ENCODE data around the gene SSU72. TPM values are rescaled to one million over a fixed set of nuclear protein-coding genes. Genes with fewer than 3 reads are reported as not detected.

Gene SSU72
- total RNA-seq, 1 experiment from 2014 or later = 179 TPM

GRCh38 chr1:1563688-1564087 is 11.0 kb downstream of the SSU72 start:
- Histone ChIP-seq H3K79me2 (ENCODE audit: insufficient read depth, low read length) (peaks cover 32% of the 10 kb centered on the region; the same call in 1 of the 2 replicates), H2AK5ac (ENCODE audit: insufficient read length, low read length) (no peak overlapping the region), H2BK15ac (ENCODE audit: low read depth, low read length) (no peak overlapping the region), H3K27ac (ENCODE audit: insufficient read length, low read depth, low read length) (no peak overlapping the region), H3K4ac (ENCODE audit: low read depth, low read length) (no peak overlapping the region), H4K5ac (ENCODE audit: insufficient read length, low read depth, low read length) (no peak overlapping the region), H3K14ac (ENCODE audit: insufficient read depth, low read length) (no peak overlapping the region), H3K79me1 (ENCODE audit: insufficient read depth, low read depth, low read length, poor library complexity, severe bottlenecking) (peaks cover 9% of the 10 kb centered on the region), H3K23me2 (ENCODE audit: insufficient read length, low read depth, low read length, poor library complexity, severe bottlenecking) (no peaks in the 10 kb centered on the region), H2AFZ (ENCODE audit: low read length) (no peak overlapping the region), H3K27me3 (ENCODE audit: insufficient read depth, low read length) (no peaks in the 10 kb centered on the region), H2BK12ac (ENCODE audit: insufficient read length, low read depth, low read length) (no peak overlapping the region), H3K4me1 (ENCODE audit: insufficient read depth, low read length) (no peaks in the 10 kb centered on the region), H3K9ac (ENCODE audit: extremely low read depth, insufficient read length, low read length) (no peak overlapping the region), H2BK20ac (ENCODE audit: low read depth, low read length, poor library complexity, severe bottlenecking) (no peak overlapping the region), H3K56ac (ENCODE audit: insufficient read length, low read depth, low read length) (no peak overlapping the region), H4K20me1 (ENCODE audit: control insufficient read depth, insufficient read depth, insufficient read length) (peaks cover 3% of the 10 kb centered on the region), H3K23ac (ENCODE audit: insufficient read length, low read depth, low read length) (no peak overlapping the region), H2BK5ac (ENCODE audit: insufficient read length, low read length) (no peak overlapping the region), H3K18ac (ENCODE audit: insufficient read length, low read depth, low read length) (no peak overlapping the region), H4K91ac (ENCODE audit: insufficient read length, low read depth, low read length) (no peak overlapping the region), H3K4me2 (ENCODE audit: insufficient read depth, insufficient read length, low read length) (no peak overlapping the region), H4K8ac (replicated peaks; ENCODE audit: insufficient read length, low read depth, low read length) (no peak overlapping the region), H2BK120ac (ENCODE audit: low read depth, low read length, poor library complexity, severe bottlenecking) (no peak overlapping the region), H3T11ph (ENCODE audit: low read length) (no peak overlapping the region), H3K9me3 (ENCODE audit: control insufficient read depth, low read depth, low read length) (no peaks in the 10 kb centered on the region)
- WGBS (ENCODE audit: extremely low coverage, insufficient read length, low lambda C conversion rate) = no CpG with 5 or more reads among the region's 12 CpGs
- no peaks in the 10 kb centered on the region; the same call in 1 of the 2 replicates for H3K27me3 Mint-ChIP-seq (ENCODE audit: low read depth)
- no peak for DNase-seq
- H3K27ac Mint-ChIP-seq = no peak overlapping the region
- H3K4me3 Mint-ChIP-seq = no peak overlapping the region
- TF ChIP-seq CTCF (conservative IDR thresholded peaks at IDR 0.05) = no peak
- H3K4me1 Mint-ChIP-seq = peaks cover 10 to 11% of the 10 kb centered on the region in 2 experiments
- H3K36me3 Mint-ChIP-seq (ENCODE audit: insufficient read depth in 1 of 3, low read depth in 3 of 3) = peaks cover 34 to 65% (median 49%) of the 10 kb centered on the region in 3 experiments
- no peaks in the 10 kb centered on the region for H3K9me3 Mint-ChIP-seq
